Measurements from ENCODE around the gene RAF1. TPM values are rescaled to one million over a fixed set of nuclear protein-coding genes. Genes with fewer than 3 reads are reported as not detected.
A peak's percentile ranks its signal among the peaks of the same experiment; 100 is the strongest.

Gene RAF1
- total RNA-seq, 2 donors from 2014 or later, result 140 to 178 TPM

DNA sequence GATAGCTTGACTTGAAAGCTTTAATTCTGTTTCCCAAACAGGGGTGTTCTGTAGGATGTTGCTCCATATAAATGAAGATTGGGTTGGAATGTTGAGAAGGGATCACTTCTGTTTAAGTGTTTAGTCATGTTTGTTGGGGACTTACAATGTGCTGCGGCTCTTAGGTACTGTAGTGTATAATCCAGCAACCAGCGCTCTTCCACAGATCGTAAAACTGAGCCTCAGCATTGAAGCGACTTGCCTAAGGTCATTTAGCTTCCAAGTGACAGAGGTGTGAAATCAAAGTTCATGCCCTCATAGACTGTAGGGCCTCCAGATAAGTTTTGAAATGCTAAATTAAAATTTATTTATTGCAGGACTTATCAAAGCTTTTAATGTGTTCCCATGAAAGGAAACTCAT lies 105.2 kb downstream of the RAF1 start:
- TF ChIP-seq, protein P1, sequence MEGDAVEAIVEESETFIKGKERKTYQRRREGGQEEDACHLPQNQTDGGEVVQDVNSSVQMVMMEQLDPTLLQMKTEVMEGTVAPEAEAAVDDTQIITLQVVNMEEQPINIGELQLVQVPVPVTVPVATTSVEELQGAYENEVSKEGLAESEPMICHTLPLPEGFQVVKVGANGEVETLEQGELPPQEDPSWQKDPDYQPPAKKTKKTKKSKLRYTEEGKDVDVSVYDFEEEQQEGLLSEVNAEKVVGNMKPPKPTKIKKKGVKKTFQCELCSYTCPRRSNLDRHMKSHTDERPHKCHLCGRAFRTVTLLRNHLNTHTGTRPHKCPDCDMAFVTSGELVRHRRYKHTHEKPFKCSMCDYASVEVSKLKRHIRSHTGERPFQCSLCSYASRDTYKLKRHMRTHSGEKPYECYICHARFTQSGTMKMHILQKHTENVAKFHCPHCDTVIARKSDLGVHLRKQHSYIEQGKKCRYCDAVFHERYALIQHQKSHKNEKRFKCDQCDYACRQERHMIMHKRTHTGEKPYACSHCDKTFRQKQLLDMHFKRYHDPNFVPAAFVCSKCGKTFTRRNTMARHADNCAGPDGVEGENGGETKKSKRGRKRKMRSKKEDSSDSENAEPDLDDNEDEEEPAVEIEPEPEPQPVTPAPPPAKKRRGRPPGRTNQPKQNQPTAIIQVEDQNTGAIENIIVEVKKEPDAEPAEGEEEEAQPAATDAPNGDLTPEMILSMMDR (IDR thresholded peaks at IDR 0.05), result no peak
- H3K4me3 ChIP-seq, result peak overlapping the region in 1 of 2 donors; percentile 77
- peak overlapping the region; percentile 92 to 98 for H3K27ac ChIP-seq
- no peaks in the 10 kb centered on the region for H3K9me3 ChIP-seq
- peaks cover 0 to 71% of the 10 kb centered on the region in 2 donors for H3K4me1 ChIP-seq
- no peaks in the 10 kb centered on the region for H3K36me3 ChIP-seq
- H3K27me3 ChIP-seq, result no peaks in the 10 kb centered on the region
- no peak for DNase-seq (ENCODE audit: low spot score)

DNA sequence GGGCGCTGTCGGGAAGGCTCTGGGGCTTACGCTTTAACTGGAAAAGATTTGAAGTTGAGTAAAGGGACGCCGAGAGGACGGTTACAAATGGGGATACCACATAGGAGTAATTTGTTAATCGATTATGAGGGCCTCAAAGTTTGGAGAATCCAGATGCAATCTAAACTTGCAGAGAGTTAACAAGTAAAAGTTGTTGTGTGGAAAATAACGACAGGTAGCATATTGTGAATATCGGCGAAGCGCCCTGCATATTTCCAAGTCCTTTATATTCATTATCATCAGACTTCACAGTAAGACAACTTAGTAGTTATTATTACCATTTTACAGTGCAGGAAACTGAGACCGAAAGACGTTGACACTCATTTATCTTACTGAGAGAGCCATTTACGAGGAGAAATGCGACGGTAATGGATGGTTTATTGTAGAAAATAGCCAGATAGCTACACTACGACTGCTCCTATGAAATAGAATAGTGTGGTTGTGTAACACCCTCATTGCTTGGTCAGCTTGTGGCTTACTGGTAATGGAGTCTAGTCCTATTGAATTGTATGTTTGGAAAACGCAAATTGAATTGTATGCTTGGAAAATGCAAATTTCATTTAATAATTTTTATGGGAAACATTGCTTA lies 106.3 kb downstream of the RAF1 start:
- Histone ChIP-seq H3K4me3 (peak overlapping the region; percentile 77 to 98), H3K27ac (peak overlapping the region; percentile 92 to 98), H3K27me3 (no peaks in the 10 kb centered on the region), H3K36me3 (no peaks in the 10 kb centered on the region), H3K9me3 (no peaks in the 10 kb centered on the region), H3K4me1 (peaks cover 0 to 68% of the 10 kb centered on the region in 2 donors)
- DNase-seq (ENCODE audit: low spot score), result no peak
- TF ChIP-seq, protein P1 (IDR thresholded peaks at IDR 0.05), result no peak

DNA sequence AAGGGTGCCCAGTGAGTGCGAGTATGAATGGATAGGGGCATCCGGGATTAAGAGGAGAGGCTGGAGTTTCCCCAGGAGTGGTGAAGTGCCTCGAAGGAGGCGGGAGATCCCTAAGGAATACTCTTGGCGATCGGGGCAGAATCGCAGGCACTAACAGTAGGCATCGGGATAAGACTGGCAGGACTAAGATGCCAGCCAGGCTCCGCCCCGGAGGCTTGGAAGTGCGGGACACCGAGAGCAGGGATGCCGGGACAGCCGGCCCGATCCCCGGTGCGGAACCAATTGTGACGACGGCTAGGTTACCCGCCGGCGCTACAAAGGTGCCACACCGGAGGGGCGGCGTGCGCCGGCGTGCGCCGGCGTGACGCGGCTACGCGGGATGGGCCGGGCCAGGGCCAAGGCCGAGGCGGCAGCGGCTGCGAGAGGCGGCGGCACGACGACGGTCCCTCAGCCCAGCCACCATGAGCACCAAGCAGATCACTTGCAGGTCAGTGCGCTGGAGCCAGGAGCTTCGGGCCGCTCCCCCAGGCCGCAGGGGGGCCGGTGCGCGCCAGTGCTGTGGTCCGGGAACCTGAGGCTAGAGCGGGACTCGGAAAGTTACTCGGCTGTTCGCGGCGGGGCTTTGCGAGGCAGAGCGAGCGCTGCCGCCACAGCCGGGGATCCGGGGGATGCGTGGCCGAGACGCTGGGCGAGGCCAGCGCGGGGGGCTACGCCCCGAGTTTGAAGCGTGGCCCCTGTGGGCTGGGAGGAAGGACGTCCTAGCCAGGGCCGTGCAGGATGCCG lies 107.0 kb downstream of the RAF1 start, which contains the start of gene MKRN2:
Gene MKRN2 (plus strand): TSS at position 398 of the 783 bp plus-strand sequence. CDS start 64 bp downstream, at position 462.
- peak; percentile 92 for DNase-seq (ENCODE audit: low spot score)
- TF ChIP-seq, protein P1 (IDR thresholded peaks at IDR 0.05), result no peak
- H3K9me3 ChIP-seq, result no peaks in the 10 kb centered on the region
- H3K4me1 ChIP-seq, result peaks cover 0 to 60% of the 10 kb centered on the region in 2 donors
- H3K36me3 ChIP-seq, result no peaks in the 10 kb centered on the region
- H3K27ac ChIP-seq, result peak within 1 kb of the TSS; percentile 92 to 98
- no peaks in the 10 kb centered on the region for H3K27me3 ChIP-seq
- peak within 1 kb of the TSS; percentile 77 to 98 for H3K4me3 ChIP-seq

DNA sequence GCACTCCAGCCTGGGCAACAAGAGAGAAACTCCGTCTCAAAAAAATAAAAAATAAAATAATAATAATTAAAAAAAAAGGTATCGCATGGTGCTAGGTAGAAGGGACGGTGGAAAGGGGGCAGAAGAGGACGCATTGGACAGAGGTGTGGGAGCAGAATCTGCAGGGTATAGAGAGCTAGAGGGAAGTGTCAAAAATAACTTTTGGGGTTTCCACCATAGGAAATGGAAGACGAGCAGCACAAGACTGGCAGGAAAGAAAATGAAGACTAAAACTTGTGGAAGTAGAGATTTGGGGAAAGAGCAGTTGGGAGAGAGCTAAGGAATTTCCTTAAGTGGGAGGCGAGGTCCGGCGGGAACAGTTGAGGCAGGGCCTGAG lies 107.6 kb downstream of the RAF1 start:
- Histone ChIP-seq H3K27ac (peak overlapping the region; percentile 92 to 98), H3K4me3 (peak overlapping the region; percentile 77 to 98), H3K27me3 (no peaks in the 10 kb centered on the region), H3K36me3 (no peaks in the 10 kb centered on the region), H3K4me1 (peaks cover 0 to 55% of the 10 kb centered on the region in 2 donors), H3K9me3 (no peaks in the 10 kb centered on the region)
- no peak for DNase-seq (ENCODE audit: low spot score)
- TF ChIP-seq, protein P1 (IDR thresholded peaks at IDR 0.05), result no peak

DNA sequence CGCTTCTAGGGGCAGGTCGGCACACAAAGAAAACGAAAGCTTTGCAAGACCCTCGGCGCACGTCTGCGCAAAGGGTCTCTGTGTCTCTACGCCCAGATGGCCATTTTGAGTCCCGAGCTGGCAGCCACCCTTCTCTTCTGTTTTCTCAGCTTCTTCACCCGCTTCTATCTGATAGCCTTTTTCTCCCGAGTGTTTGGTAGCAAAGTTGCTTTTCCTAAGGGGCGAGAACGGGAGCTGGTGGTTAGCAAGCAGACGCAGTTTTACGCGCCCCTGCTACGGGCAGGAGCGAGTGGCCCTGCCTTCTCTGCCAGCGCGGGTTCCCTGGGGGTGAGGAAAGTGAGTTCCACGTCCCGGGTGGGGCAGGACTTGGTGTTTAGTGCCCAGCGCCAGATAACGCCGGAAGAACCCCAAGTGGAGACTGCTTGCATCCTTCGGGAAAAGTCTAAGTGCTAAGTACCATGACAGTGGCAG lies 110.0 kb downstream of the RAF1 start:
- Histone ChIP-seq H3K9me3 (no peaks in the 10 kb centered on the region), H3K36me3 (no peaks in the 10 kb centered on the region), H3K27me3 (no peaks in the 10 kb centered on the region), H3K4me3 (peak overlapping the region; percentile 28 to 43), H3K4me1 (peaks cover 0 to 31% of the 10 kb centered on the region in 2 donors), H3K27ac (peak overlapping the region in 1 of 2 donors; percentile 7)
- no peak for DNase-seq (ENCODE audit: low spot score)
- TF ChIP-seq, protein P1 (IDR thresholded peaks at IDR 0.05), result no peak

Measured in right atrium auricular region (tissue), 2 donors.